Measurements from ENCODE around the gene GARIN5B. TPM values are rescaled to one million over a fixed set of nuclear protein-coding genes. Genes with fewer than 3 reads are reported as not detected.

The GARIN5B gene
- total and polyA plus RNA-seq, 2 of the 4 experiments (the other 2 are of a cell fraction), result not detected

- TF ChIP-seq CEBPB (IDR thresholded peaks at IDR 0.05; ENCODE audit: low read depth, low read length) (no peak), FOS (IDR thresholded peaks at IDR 0.05; ENCODE audit: low read depth, low read length) (no peak), MAZ (IDR thresholded peaks at IDR 0.05; ENCODE audit: borderline replicate concordance, low read depth, low read length) (no peak)
These were observed 17.8 kb downstream of the GARIN5B start (continued) for GRCh38 chr19:55345101-55345817.

GRCh38 chr19:55344444-55344843 lies 18.6 kb downstream of the GARIN5B start:
- Histone ChIP-seq H3K14ac (replicated peaks; ENCODE audit: low read depth, low read length) (no peak overlapping the region; the same call in 1 of the 2 replicates), H2BK120ac (ENCODE audit: low read depth, low read length) (peak overlapping the region; percentile 23; the same call in 1 of the 2 replicates), H2BK15ac (ENCODE audit: low read depth, low read length) (no peak overlapping the region), H2AK9ac (replicated peaks; ENCODE audit: low read depth, low read length, poor library complexity) (peak overlapping the region; percentile 78), H3K4me1 (ENCODE audit: control insufficient read depth, insufficient read depth, low read length) (peaks cover 10% of the 10 kb centered on the region), H3K4ac (ENCODE audit: low read depth, low read length) (peak overlapping the region; percentile 27), H3K79me1 (ENCODE audit: low read depth in 1 of 2, low read length in 2 of 2) (peaks cover 4 to 17% of the 10 kb centered on the region in 2 experiments; a peak in 3 of 4 replicates), H3K23ac (ENCODE audit: low read depth, low read length) (no peak overlapping the region), H3K27me3 (ENCODE audit: control insufficient read depth, insufficient read depth, low read length) (no peaks in the 10 kb centered on the region), H3K9me3 (ENCODE audit: control insufficient read depth, insufficient read depth, low read length) (no peaks in the 10 kb centered on the region), H2AK5ac (ENCODE audit: low read depth, low read length) (no peak overlapping the region), H4K91ac (ENCODE audit: insufficient read depth, low read depth, low read length) (no peak overlapping the region), H3K36me3 (ENCODE audit: control insufficient read depth, insufficient read depth, low read length) (peaks cover 18% of the 10 kb centered on the region; the same call in 1 of the 2 replicates), H3K18ac (ENCODE audit: low read depth, low read length) (no peak overlapping the region), H2BK5ac (ENCODE audit: low read depth, low read length, poor library complexity, severe bottlenecking) (no peak overlapping the region), H3K27ac (ENCODE audit: insufficient read depth, low read length) (no peak overlapping the region), H2AFZ (replicated peaks; ENCODE audit: low read length, poor library complexity) (no peak overlapping the region), H4K20me1 (ENCODE audit: insufficient read depth, low read length) (peaks cover 6% of the 10 kb centered on the region), H3K4me3 (ENCODE audit: insufficient read depth, low read depth, low read length) (no peak overlapping the region), H4K5ac (ENCODE audit: low read depth, low read length) (no peak overlapping the region), H3K4me2 (ENCODE audit: low read depth, low read length) (no peak overlapping the region), H4K8ac (ENCODE audit: low read depth in 2 of 2, low read length in 2 of 2) (no peak overlapping the region), H3K56ac (ENCODE audit: extremely low read depth, insufficient read depth, low read length) (no peak overlapping the region), H3K9ac (ENCODE audit: low read depth, low read length) (no peak overlapping the region), H3K9me1 (ENCODE audit: insufficient read depth, low read length) (peaks cover 6% of the 10 kb centered on the region; the same call in 1 of the 2 replicates), H2BK20ac (ENCODE audit: low read depth, low read length) (0 out of 2 replicates have a peak overlapping the region, but pooled peaks have one; percentile 43)
- ChIA-PET POLR2A (ENCODE audit: unreplicated experiment) (no interaction called here), CTCF (no interaction called here)
- TF ChIP-seq CHD1 (IDR thresholded peaks at IDR 0.05; ENCODE audit: low read depth, low read length), result no peak
- no peak for TF ChIP-seq CTCF (conservative IDR thresholded peaks at IDR 0.05; ENCODE audit: low read depth, low read length)
- no peak for TF ChIP-seq MAZ (IDR thresholded peaks at IDR 0.05; ENCODE audit: borderline replicate concordance, low read depth, low read length)
- dilution Hi-C loops (cut with HindIII; ENCODE audit: low sequenced_read_pairs, unreplicated experiment) (no loop called here), intact Hi-C loops (cut with micrococcal nuclease) (no loop called here), in situ Hi-C loops (cut with MboI; ENCODE audit: low sequenced_read_pairs) (no loop called here)
- DNase-seq, result no peak
- BruUV-seq (replicated peaks), result no TSS peak
- 67% methylated on average over 6 of the region's 9 CpGs; no CpG with 5 or more reads in 1 of the 2 experiments for WGBS, 2 experiments (ENCODE audit: extremely low coverage in 2 of 2, insufficient read length in 1 of 2)
- ATAC-seq (ENCODE audit: low read depth), result no peak
